Neural cell (in vitro differentiated cells): Measurements from ENCODE around the gene FGF10. TPM values are rescaled to one million over a fixed set of nuclear protein-coding genes. Genes with fewer than 3 reads are reported as not detected.

Source experiments
- H2AFZ ChIP-seq: fragments of 200-600, 300-800 bp; sonication (generic), shearing (Covaris generic); 2 replicates; pipeline ENCODE4 v1.6.0; 2014; ENCODE audit warnings: low read depth, mild to moderate bottlenecking, antibody characterized with exemption, low read length, moderate library complexity
- H3F3A ChIP-seq: fragments of 200-600 bp; shearing (Covaris generic); 2 replicates; pipeline ENCODE4 v1.6.1; 2016; ENCODE audit warnings: mild to moderate bottlenecking, moderate library complexity, mixed read lengths, antibody characterized with exemption, low read length; ENCODE audit not compliant: insufficient read depth, poor library complexity, severe bottlenecking
- H3K27ac ChIP-seq: fragments of 200-600, 300-800 bp; sonication (generic), shearing (Covaris generic); 2 replicates; pipeline ENCODE4 v1.5.1; 2014; ENCODE audit warnings: mild to moderate bottlenecking, low read length, moderate library complexity
- H3K27me3 ChIP-seq: fragments of 300-800, 200-600 bp; sonication (generic), shearing (Covaris generic); 2 replicates; pipeline ENCODE4 v1.6.0; 2014; ENCODE audit warnings: mild to moderate bottlenecking, low read depth, low read length, moderate library complexity; ENCODE audit not compliant: insufficient read depth
- H3K36me3 ChIP-seq: fragments of 300-800, 200-600 bp; sonication (generic), shearing (Covaris generic); 2 replicates; pipeline ENCODE4 v1.5.1; 2014; ENCODE audit warnings: mild to moderate bottlenecking, antibody characterized with exemption, low read length, moderate library complexity; ENCODE audit not compliant: insufficient read depth
- H3K4me2 ChIP-seq: fragments of 300-800, 200-600 bp; sonication (generic), shearing (Covaris generic); 2 replicates; pipeline ENCODE4 v1.6.0; 2014; ENCODE audit warnings: mild to moderate bottlenecking, low read length
- H3K4me3 ChIP-seq: fragments of 300-800, 200-600 bp; sonication (generic), shearing (Covaris generic); 2 replicates; pipeline ENCODE4 v1.5.1; 2014; ENCODE audit warnings: mild to moderate bottlenecking, low read length, moderate library complexity
- H3K79me2 ChIP-seq: fragments of 200-600 bp; shearing (Covaris generic); replicated peaks from 2 replicates; pipeline ENCODE4 v1.6.0; 2014; ENCODE audit warnings: mild to moderate bottlenecking, low read length, moderate library complexity; ENCODE audit not compliant: insufficient read depth
- H3K9ac ChIP-seq: fragments of 300-800, 200-600 bp; sonication (generic), shearing (Covaris generic); 2 replicates; pipeline ENCODE4 v1.6.1; 2016; ENCODE audit warnings: mild to moderate bottlenecking, low read length, mixed read lengths
- H3K9me2 ChIP-seq: fragments of 200-600 bp; shearing (Covaris generic); 2 replicates; pipeline ENCODE4 v1.6.1; 2016; ENCODE audit warnings: mild to moderate bottlenecking, low read length, mixed read lengths; ENCODE audit not compliant: insufficient read depth
- H3K9me3 ChIP-seq: fragments of 200-600, 300-800 bp; sonication (generic), shearing (Covaris generic); 2 replicates; pipeline ENCODE4 v1.6.1; 2016; ENCODE audit warnings: mild to moderate bottlenecking, mixed run types, low read length, moderate library complexity, mixed read lengths
- H4K20me1 ChIP-seq: fragments of 200-600 bp; shearing (Covaris generic); 2 replicates; pipeline ENCODE4 v1.6.1; 2016; ENCODE audit warnings: mild to moderate bottlenecking, mixed run types; ENCODE audit not compliant: insufficient read depth
- EP300 ChIP-seq: fragments of 450-650 bp; conservative IDR thresholded peaks from 2 replicates; pipeline ENCODE4 v1.6.1; 2014; ENCODE audit warnings: antibody characterized with exemption, mild to moderate bottlenecking, moderate library complexity; ENCODE audit not compliant: poor library complexity, severe bottlenecking
- EZH2 ChIP-seq: fragments of 200-600, 300-800 bp; shearing (Covaris generic), sonication (generic); IDR thresholded peaks from 2 replicates; pipeline ENCODE4 v1.6.1; 2014; ENCODE audit warnings: antibody characterized with exemption, low read length, borderline replicate concordance, mild to moderate bottlenecking; ENCODE audit not compliant: insufficient read depth, poor library complexity, severe bottlenecking
- MXI1 ChIP-seq: fragments of 450-650 bp; conservative IDR thresholded peaks from 2 replicates; pipeline ENCODE4 v1.6.1; 2014; ENCODE audit warnings: antibody characterized with exemption, mild to moderate bottlenecking; ENCODE audit not compliant: poor library complexity, severe bottlenecking
- POLR2AphosphoS5 ChIP-seq: IDR thresholded peaks from 2 replicates; pipeline ENCODE4 v1.6.1; 2012
- RAD21 ChIP-seq: fragments of 450-650 bp; conservative IDR thresholded peaks from 2 replicates; pipeline ENCODE4 v1.6.1; 2014; ENCODE audit warnings: antibody characterized with exemption, mild to moderate bottlenecking, moderate library complexity
- SMC3 ChIP-seq: fragments of 450-650 bp; conservative IDR thresholded peaks from 2 replicates; pipeline ENCODE4 v1.6.1; 2014; ENCODE audit warnings: antibody characterized with exemption, mild to moderate bottlenecking, moderate library complexity; ENCODE audit not compliant: poor library complexity
- TAF1 ChIP-seq: IDR thresholded peaks from 2 replicates; pipeline ENCODE4 v1.6.1; 2012; ENCODE audit warnings: low read depth
- polyA plus RNA-seq: library from polyadenylated mRNA; depleted of rRNA; stranded (reverse); fragments of >200 nt; gene quantifications from 2 replicates; pipeline ENCODE4 v1.2.3, GENCODE V29; 2014
- TF ChIP-seq, protein P1 (sequence below): IDR thresholded peaks from 2 replicates; pipeline ENCODE4 v1.6.1; 2012; ENCODE audit warnings: borderline replicate concordance
- TF ChIP-seq, protein P2 (sequence below): fragments of 450-650 bp; IDR thresholded peaks from 2 replicates; pipeline ENCODE4 v1.5.1; 2014; ENCODE audit warnings: antibody characterized with exemption, mild to moderate bottlenecking, moderate library complexity; ENCODE audit not compliant: poor library complexity, severe bottlenecking

The FGF10 gene
- polyA plus RNA-seq, 1 donor from 2014 or later, result not detected

DNA sequence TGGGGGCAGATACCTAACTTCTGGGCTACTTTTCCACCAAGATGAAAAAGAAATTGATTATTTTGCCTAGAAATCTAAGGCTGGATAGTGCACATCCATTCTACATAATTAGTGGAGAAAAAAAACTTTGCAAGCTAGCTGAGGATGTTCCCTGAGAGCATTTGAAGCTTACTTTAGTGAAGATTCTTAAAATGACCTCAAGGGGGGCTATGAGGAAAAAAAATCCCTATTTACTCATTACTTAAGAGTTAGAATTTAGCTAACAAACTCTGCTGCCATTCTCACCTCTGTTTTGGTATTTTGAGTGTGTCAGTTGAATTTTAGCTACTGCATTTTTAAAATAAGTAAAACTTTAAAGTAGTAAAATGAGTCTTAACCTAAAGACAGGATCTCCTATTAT lies 9.2 kb upstream of the FGF10 start:
- no peaks in the 10 kb centered on the region for H3K36me3 ChIP-seq
- no peak overlapping the region for H2AFZ ChIP-seq
- no peak overlapping the region for H3K4me2 ChIP-seq
- no peaks in the 10 kb centered on the region for H3K9me3 ChIP-seq
- no peaks in the 10 kb centered on the region for H3K27me3 ChIP-seq
- no peak overlapping the region for H3K9ac ChIP-seq
- TF ChIP-seq, protein P1, sequence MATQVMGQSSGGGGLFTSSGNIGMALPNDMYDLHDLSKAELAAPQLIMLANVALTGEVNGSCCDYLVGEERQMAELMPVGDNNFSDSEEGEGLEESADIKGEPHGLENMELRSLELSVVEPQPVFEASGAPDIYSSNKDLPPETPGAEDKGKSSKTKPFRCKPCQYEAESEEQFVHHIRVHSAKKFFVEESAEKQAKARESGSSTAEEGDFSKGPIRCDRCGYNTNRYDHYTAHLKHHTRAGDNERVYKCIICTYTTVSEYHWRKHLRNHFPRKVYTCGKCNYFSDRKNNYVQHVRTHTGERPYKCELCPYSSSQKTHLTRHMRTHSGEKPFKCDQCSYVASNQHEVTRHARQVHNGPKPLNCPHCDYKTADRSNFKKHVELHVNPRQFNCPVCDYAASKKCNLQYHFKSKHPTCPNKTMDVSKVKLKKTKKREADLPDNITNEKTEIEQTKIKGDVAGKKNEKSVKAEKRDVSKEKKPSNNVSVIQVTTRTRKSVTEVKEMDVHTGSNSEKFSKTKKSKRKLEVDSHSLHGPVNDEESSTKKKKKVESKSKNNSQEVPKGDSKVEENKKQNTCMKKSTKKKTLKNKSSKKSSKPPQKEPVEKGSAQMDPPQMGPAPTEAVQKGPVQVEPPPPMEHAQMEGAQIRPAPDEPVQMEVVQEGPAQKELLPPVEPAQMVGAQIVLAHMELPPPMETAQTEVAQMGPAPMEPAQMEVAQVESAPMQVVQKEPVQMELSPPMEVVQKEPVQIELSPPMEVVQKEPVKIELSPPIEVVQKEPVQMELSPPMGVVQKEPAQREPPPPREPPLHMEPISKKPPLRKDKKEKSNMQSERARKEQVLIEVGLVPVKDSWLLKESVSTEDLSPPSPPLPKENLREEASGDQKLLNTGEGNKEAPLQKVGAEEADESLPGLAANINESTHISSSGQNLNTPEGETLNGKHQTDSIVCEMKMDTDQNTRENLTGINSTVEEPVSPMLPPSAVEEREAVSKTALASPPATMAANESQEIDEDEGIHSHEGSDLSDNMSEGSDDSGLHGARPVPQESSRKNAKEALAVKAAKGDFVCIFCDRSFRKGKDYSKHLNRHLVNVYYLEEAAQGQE, result no peak
- TF ChIP-seq SMC3, result no peak
- TF ChIP-seq EZH2, result no peak
- no peak for TF ChIP-seq RAD21
- TF ChIP-seq TAF1, result no peak
- TF ChIP-seq, protein P2, sequence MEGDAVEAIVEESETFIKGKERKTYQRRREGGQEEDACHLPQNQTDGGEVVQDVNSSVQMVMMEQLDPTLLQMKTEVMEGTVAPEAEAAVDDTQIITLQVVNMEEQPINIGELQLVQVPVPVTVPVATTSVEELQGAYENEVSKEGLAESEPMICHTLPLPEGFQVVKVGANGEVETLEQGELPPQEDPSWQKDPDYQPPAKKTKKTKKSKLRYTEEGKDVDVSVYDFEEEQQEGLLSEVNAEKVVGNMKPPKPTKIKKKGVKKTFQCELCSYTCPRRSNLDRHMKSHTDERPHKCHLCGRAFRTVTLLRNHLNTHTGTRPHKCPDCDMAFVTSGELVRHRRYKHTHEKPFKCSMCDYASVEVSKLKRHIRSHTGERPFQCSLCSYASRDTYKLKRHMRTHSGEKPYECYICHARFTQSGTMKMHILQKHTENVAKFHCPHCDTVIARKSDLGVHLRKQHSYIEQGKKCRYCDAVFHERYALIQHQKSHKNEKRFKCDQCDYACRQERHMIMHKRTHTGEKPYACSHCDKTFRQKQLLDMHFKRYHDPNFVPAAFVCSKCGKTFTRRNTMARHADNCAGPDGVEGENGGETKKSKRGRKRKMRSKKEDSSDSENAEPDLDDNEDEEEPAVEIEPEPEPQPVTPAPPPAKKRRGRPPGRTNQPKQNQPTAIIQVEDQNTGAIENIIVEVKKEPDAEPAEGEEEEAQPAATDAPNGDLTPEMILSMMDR, result no peak
- TF ChIP-seq POLR2AphosphoS5, result no peak
- TF ChIP-seq EP300, result no peak
- no peaks in the 10 kb centered on the region for H3K9me2 ChIP-seq
- H3F3A ChIP-seq, result no peaks in the 10 kb centered on the region
- no peaks in the 10 kb centered on the region for H4K20me1 ChIP-seq
- H3K27ac ChIP-seq, result no peak overlapping the region
- no peaks in the 10 kb centered on the region for H3K79me2 ChIP-seq
- no peak overlapping the region for H3K4me3 ChIP-seq

DNA sequence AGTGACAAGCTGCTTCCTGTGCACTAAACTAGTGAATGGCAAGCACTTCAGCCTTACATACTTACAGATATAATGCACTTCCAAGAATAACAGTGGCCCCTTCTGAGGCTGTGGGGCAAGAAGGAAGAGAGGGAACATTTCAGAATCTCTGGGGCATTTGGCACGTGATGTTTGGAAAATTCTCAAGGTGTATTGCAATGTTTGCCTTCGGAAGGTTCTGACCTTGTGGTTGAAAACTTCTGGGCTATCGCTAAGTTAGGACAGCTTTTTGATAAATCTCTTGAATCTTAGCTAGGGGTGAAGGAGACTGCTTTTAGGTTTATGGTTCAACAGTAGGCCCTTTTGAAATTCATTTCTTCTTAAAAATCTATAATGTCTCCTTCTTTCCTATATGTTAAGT lies 7.1 kb upstream of the FGF10 start:
- no peaks in the 10 kb centered on the region for H3F3A ChIP-seq
- H3K9ac ChIP-seq, result no peak overlapping the region
- H3K9me3 ChIP-seq, result no peaks in the 10 kb centered on the region
- no peaks in the 10 kb centered on the region for H3K9me2 ChIP-seq
- TF ChIP-seq MXI1 (no peak), SMC3 (no peak), RAD21 (no peak), EZH2 (no peak), TAF1 (no peak), POLR2AphosphoS5 (no peak), EP300 (no peak)
- TF ChIP-seq, protein P2, result no peak
- TF ChIP-seq, protein P1, result no peak
- H3K27ac ChIP-seq, result no peak overlapping the region
- H2AFZ ChIP-seq, result no peak overlapping the region
- no peaks in the 10 kb centered on the region for H4K20me1 ChIP-seq
- H3K4me3 ChIP-seq, result no peak overlapping the region
- H3K4me2 ChIP-seq, result no peak overlapping the region
- no peaks in the 10 kb centered on the region for H3K36me3 ChIP-seq
- H3K79me2 ChIP-seq, result no peaks in the 10 kb centered on the region
- peaks cover under 1% of the 10 kb centered on the region for H3K27me3 ChIP-seq
